H1 (cell line): ENCODE measurements around the gene CRYGA. TPM values are rescaled to one million over a fixed set of nuclear protein-coding genes. Genes with fewer than 3 reads are reported as not detected.

Experiments
- CTCF ChIA-PET: fragments of 300-600 bp; sonication (Branson Sonifier 250); formaldehyde crosslinking; loops from one replicate; lab custom pipeline; 2021; ENCODE audit not compliant: partially characterized antibody; lab: Charles Lee
- POLR2A ChIA-PET: fragments of 300-600 bp; sonication (Branson Sonifier 250); formaldehyde crosslinking; loops from one replicate; lab custom pipeline; 2021; ENCODE audit warnings: inconsistent platforms; ENCODE audit not compliant: partially characterized antibody; lab: Charles Lee
- DNase-seq, 2 experiments: peaks; one replicate each; pipeline versions ENCODE4 v3.0.0 to v3.0.0-alpha.2; 2010 to 2022; ENCODE audit warnings: low spot score in 2 of 2, low read depth in 1 of 2, mixed read lengths in 1 of 2
- FAIRE-seq: peaks from 2 replicates; lab custom pipeline; 2011; peaks lifted over from hg19 to GRCh38; lab: Jason Lieb, UNC
- H2AFZ ChIP-seq: 2 replicates; pipeline ENCODE4 v1.8.1; 2012; ENCODE audit warnings: low read length, inconsistent platforms
- H2AK5ac ChIP-seq: 2 replicates; pipeline ENCODE4 v1.6.1; 2013; ENCODE audit warnings: low read depth, low read length
- H2BK120ac ChIP-seq: replicated peaks from 2 replicates; pipeline ENCODE3; 2013; ENCODE audit warnings: low read depth, low read length, inconsistent platforms
- H2BK12ac ChIP-seq: 2 replicates; pipeline ENCODE4 v1.6.1; 2013; ENCODE audit warnings: low read depth, low read length
- H2BK15ac ChIP-seq: 2 replicates; pipeline ENCODE4 v1.6.1; 2013; ENCODE audit warnings: low read length
- H2BK20ac ChIP-seq: 2 replicates; pipeline ENCODE4 v1.6.1; 2013; ENCODE audit warnings: low read length
- H2BK5ac ChIP-seq: 2 replicates; pipeline ENCODE4 v1.6.1; 2013; ENCODE audit warnings: low read depth, low read length
- H3K14ac ChIP-seq: 2 replicates; pipeline ENCODE4 v1.6.1; 2013; ENCODE audit warnings: inconsistent platforms; ENCODE audit not compliant: insufficient read length
- H3K18ac ChIP-seq: 2 replicates; pipeline ENCODE4 v1.6.1; 2013; ENCODE audit warnings: low read length; ENCODE audit errors: extremely low read depth
- H3K23ac ChIP-seq: 2 replicates; pipeline ENCODE4 v1.6.1; 2013; ENCODE audit warnings: inconsistent platforms; ENCODE audit not compliant: insufficient read length
- H3K23me2 ChIP-seq: 2 replicates; pipeline ENCODE4 v1.6.1; 2013; ENCODE audit warnings: low read depth, low read length
- H3K27ac ChIP-seq: 2 replicates; pipeline ENCODE4 v1.6.1; 2011; ENCODE audit warnings: low read depth, low read length, inconsistent platforms
- H3K27me3 ChIP-seq, 4 experiments: replicated peaks in 1 of 4; 1 replicate in 1 of 4; 2 replicates in 3 of 4; pipeline versions ENCODE4 v1.6.1 to v1.8.1; 2011 to 2013; ENCODE audit warnings: low read length in 3 of 4, mild to moderate bottlenecking in 3 of 4, inconsistent platforms in 2 of 4, mixed read lengths in 2 of 4, moderate library complexity in 1 of 4; ENCODE audit not compliant: control insufficient read depth in 3 of 4, insufficient read depth in 3 of 4; ENCODE audit errors: extremely low read depth in 1 of 4
- H3K36me3 ChIP-seq, 4 experiments: 2 replicates each; pipeline versions ENCODE4 v1.6.1 to v1.8.1; 2011 to 2013; ENCODE audit warnings: mild to moderate bottlenecking in 4 of 4, low read length in 3 of 4, moderate library complexity in 2 of 4, control low read depth in 1 of 4, inconsistent platforms in 1 of 4; ENCODE audit not compliant: insufficient read depth in 4 of 4, control insufficient read depth in 2 of 4
- H3K4ac ChIP-seq: replicated peaks from 2 replicates; pipeline ENCODE3; 2013; ENCODE audit warnings: low read length, low read depth, mixed read lengths, inconsistent platforms; ENCODE audit not compliant: insufficient read length
- H3K4me1 ChIP-seq, 4 experiments: replicated peaks in 1 of 4; 1 replicate in 1 of 4; 2 replicates in 3 of 4; pipeline versions ENCODE4 v1.6.1 to v1.8.1; 2011 to 2013; ENCODE audit warnings: low read length in 3 of 4, inconsistent platforms in 2 of 4, mixed read lengths in 1 of 4; ENCODE audit not compliant: insufficient read depth in 4 of 4, control insufficient read depth in 3 of 4
- H3K4me2 ChIP-seq, 2 experiments: 2 replicates each; pipeline versions ENCODE4 v1.6.1 to v1.8.1; 2011 to 2013; ENCODE audit warnings: low read depth in 2 of 2, low read length in 2 of 2, control low read depth in 1 of 2, inconsistent platforms in 1 of 2, mild to moderate bottlenecking in 1 of 2; ENCODE audit not compliant: insufficient read depth in 1 of 2
- H3K4me3 ChIP-seq, 4 experiments: fragments of 200-600, 300-600 bp in 1 of 4; sonication (generic), shearing (Covaris generic), sonication (Bioruptor Twin) in 1 of 4; 2 replicates each; pipeline versions ENCODE4 v1.5.1 to v1.8.1; 2011 to 2016; ENCODE audit warnings: low read length in 4 of 4, low read depth in 3 of 4, control low read depth in 2 of 4, inconsistent platforms in 2 of 4, mild to moderate bottlenecking in 2 of 4, mixed read lengths in 1 of 4, moderate library complexity in 1 of 4; ENCODE audit not compliant: insufficient read depth in 2 of 4; ENCODE audit errors: extremely low read depth in 1 of 4
- H3K56ac ChIP-seq: replicated peaks from 2 replicates; pipeline ENCODE3; 2013; ENCODE audit warnings: low read depth, mild to moderate bottlenecking, mixed read lengths, low read length, inconsistent platforms; ENCODE audit not compliant: insufficient read length
- H3K79me1 ChIP-seq: 2 replicates; pipeline ENCODE4 v1.6.1; 2013; ENCODE audit warnings: low read depth, low read length, control low read depth
- H3K79me2 ChIP-seq, 2 experiments: 2 replicates each; pipeline versions ENCODE4 v1.6.1 to v1.8.1; 2012 to 2013; ENCODE audit warnings: low read length in 2 of 2, mild to moderate bottlenecking in 2 of 2, inconsistent platforms in 1 of 2; ENCODE audit not compliant: insufficient read depth in 2 of 2, control insufficient read depth in 1 of 2
- H3K9ac ChIP-seq, 4 experiments: replicated peaks in 1 of 4; 1 replicate in 1 of 4; 2 replicates in 3 of 4; pipeline versions ENCODE4 v1.6.1 to v1.8.1; 2011 to 2013; ENCODE audit warnings: low read depth in 3 of 4, low read length in 3 of 4, control low read depth in 2 of 4, mild to moderate bottlenecking in 2 of 4, moderate library complexity in 2 of 4, inconsistent platforms in 1 of 4; ENCODE audit errors: extremely low read depth in 1 of 4
- H3K9me3 ChIP-seq, 2 experiments: 2 replicates each; pipeline versions ENCODE4 v1.6.1 to v1.8.1; 2012 to 2013; ENCODE audit warnings: mild to moderate bottlenecking in 2 of 2, moderate library complexity in 2 of 2, control low read depth in 1 of 2, inconsistent platforms in 1 of 2, low read depth in 1 of 2, low read length in 1 of 2, mixed read lengths in 1 of 2; ENCODE audit not compliant: insufficient read depth in 2 of 2
- H4K20me1 ChIP-seq, 2 experiments: replicated peaks in 1 of 2; 2 replicates each; pipeline versions ENCODE3 to v1.8.1; 2011 to 2013; ENCODE audit warnings: inconsistent platforms in 2 of 2, low read length in 2 of 2, mild to moderate bottlenecking in 1 of 2; ENCODE audit not compliant: insufficient read depth in 2 of 2, control insufficient read depth in 1 of 2
- H4K5ac ChIP-seq: 2 replicates; pipeline ENCODE4 v1.6.1; 2013; ENCODE audit warnings: low read length, low read depth, mixed read lengths, inconsistent platforms; ENCODE audit not compliant: insufficient read length
- H4K8ac ChIP-seq: 2 replicates; pipeline ENCODE4 v1.8.0; 2013; ENCODE audit warnings: mild to moderate bottlenecking, moderate library complexity, low read length, inconsistent platforms; ENCODE audit not compliant: insufficient read depth; ENCODE audit errors: extremely low read depth
- H4K91ac ChIP-seq: replicated peaks from 2 replicates; pipeline ENCODE3; 2013; ENCODE audit warnings: low read length, mixed read lengths, inconsistent platforms; ENCODE audit not compliant: insufficient read length
- ASH2L ChIP-seq: fragments of 200-600, 300-600 bp; sonication (generic); IDR thresholded peaks from one replicate; pipeline ENCODE4 v1.7.1; 2017; ENCODE audit warnings: low read length
- GABPA ChIP-seq: IDR thresholded peaks from 2 replicates; pipeline ENCODE4 v1.6.1; 2011; ENCODE audit warnings: mild to moderate bottlenecking, low read length, moderate library complexity, borderline replicate concordance; ENCODE audit not compliant: insufficient read depth
- KDM5A ChIP-seq: fragments of 200-600 bp; IDR thresholded peaks from 2 replicates; pipeline ENCODE4 v1.7.1; 2012; ENCODE audit warnings: mild to moderate bottlenecking, low read length, inconsistent platforms, mixed read lengths
- POLR2A ChIP-seq, 2 experiments: IDR thresholded peaks; 1 replicate in 1 of 2; 2 replicates in 1 of 2; pipeline ENCODE4 v1.6.1; 2011; ENCODE audit warnings: low read depth in 2 of 2, low read length in 2 of 2, mild to moderate bottlenecking in 2 of 2; ENCODE audit errors: control extremely low read depth in 1 of 2
- SP4 ChIP-seq: IDR thresholded peaks from 2 replicates; pipeline ENCODE4 v1.6.1; 2012; ENCODE audit warnings: low read length, inconsistent platforms
- SRF ChIP-seq: IDR thresholded peaks from 2 replicates; pipeline ENCODE4 v1.6.1; 2011; ENCODE audit warnings: mild to moderate bottlenecking, low read depth, low read length, moderate library complexity
- USF2 ChIP-seq: IDR thresholded peaks from 2 replicates; pipeline ENCODE4 v1.6.1; 2011; ENCODE audit warnings: low read length, improper control_type of control experiment
- ZNF274 ChIP-seq: IDR thresholded peaks from 2 replicates; pipeline ENCODE4 v1.7.0; 2012; ENCODE audit warnings: low read length, borderline replicate concordance; ENCODE audit errors: extremely low read depth
- WGBS, 2 experiments: shearing (Covaris generic) in 1 of 2; methylation state at CpG; one replicate each; pipeline versions ENCODE4 v1.1.6 to v1.1.7; 2013 to 2015; ENCODE audit warnings: low lambda C conversion rate in 2 of 2, mixed read lengths in 2 of 2, inconsistent platforms in 1 of 2, low coverage in 1 of 2, missing lambda C conversion rate in 1 of 2; ENCODE audit not compliant: insufficient replicate concordance in 2 of 2, insufficient coverage in 1 of 2, insufficient read length in 1 of 2; ENCODE audit errors: extremely low coverage in 1 of 2, missing lambda C conversion rate in 1 of 2; 5-methylcytosine and 5-hydroxymethylcytosine counted together
- polyA plus RNA-seq, 7 experiments: library from polyadenylated mRNA; depleted of rRNA in 3 of 7; stranded (reverse) in 5 of 7; unstranded in 2 of 7; fragments of >200 nt in 5 of 7; fragments of 200-250 nt in 2 of 7; gene quantifications; 1 replicate in 5 of 7; 2 replicates in 1 of 7; 4 replicates in 1 of 7; pipeline versions ENCODE4 v1.2.1 to v1.2.3, GENCODE V29; 2011 to 2013; ENCODE audit warnings: missing spikeins in 2 of 7, mixed read lengths in 2 of 7
- total RNA-seq: library from RNA; stranded (reverse); fragmentation: NEBNext Ultra II Directional; extraction: Animal tissue kit (Norgen Biotek cat#: 25700); gene quantifications from 2 replicates; pipeline ENCODE4 v1.2.1, GENCODE V29; 2021
- TF ChIP-seq, protein P1 (sequence below), 3 experiments: IDR thresholded peaks; 1 replicate in 2 of 3; 2 replicates in 1 of 3; pipeline versions ENCODE4 v1.5.1 to v1.6.1; 2011; ENCODE audit warnings: low read length in 3 of 3, mild to moderate bottlenecking in 3 of 3, inconsistent platforms in 2 of 3, low read depth in 1 of 3, moderate library complexity in 1 of 3; ENCODE audit not compliant: insufficient read depth in 1 of 3; ENCODE audit errors: control extremely low read depth in 1 of 3

CRYGA gene
- total and polyA plus RNA-seq, 2 of the 8 experiments (the other 6 are each of a cell fraction or from before 2014, with no cell fraction given), result not detected

DNA sequence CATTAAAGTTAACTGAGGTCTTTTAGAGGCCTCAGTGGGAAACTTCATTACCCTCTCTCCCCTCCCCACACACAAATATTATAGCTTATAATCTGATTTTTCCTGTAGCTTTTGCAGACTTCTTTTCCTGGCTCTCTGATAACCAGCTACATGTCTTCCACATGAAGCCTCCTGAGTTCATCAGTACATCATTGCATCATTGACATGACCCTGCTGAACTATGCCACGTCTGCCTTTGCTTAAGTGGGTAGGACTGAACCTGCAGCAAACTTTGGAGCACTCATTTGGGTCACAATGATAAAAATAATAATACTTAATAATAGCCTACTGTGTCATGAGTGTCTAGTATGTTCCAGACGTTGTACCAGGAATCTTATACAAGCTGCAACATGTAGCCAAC is 7.0 kb downstream of the CRYGA start:
- H4K20me1 ChIP-seq, result no peaks in the 10 kb centered on the region
- no peak overlapping the region for H3K27ac ChIP-seq
- CTCF ChIA-PET, result interaction anchor here (0.6 to 6.9 kb wide), 7 partner anchors 10 to 505 kb away, joined by 3 to 37 read pairs (median 6); partner anchors contain the start of gene CRYGB
- H2BK5ac ChIP-seq, result no peak overlapping the region
- H2AFZ ChIP-seq, result no peak overlapping the region
- no peak overlapping the region for H3K4me2 ChIP-seq
- no peaks in the 10 kb centered on the region for H3K27me3 ChIP-seq
- 83% methylated on average over 2 of the region's 2 CpGs; no CpG with 5 or more reads in 1 of the 2 experiments for WGBS, 2 experiments
- no peak overlapping the region for H2BK20ac ChIP-seq
- no peak overlapping the region for H3K14ac ChIP-seq
- no peaks in the 10 kb centered on the region for H3K79me2 ChIP-seq
- 0 out of 4 replicates have a peak, but pooled peaks cover 2 to 5% of the 10 kb centered on the region in 2 experiments for H3K9me3 ChIP-seq
- H3K23me2 ChIP-seq, result no peaks in the 10 kb centered on the region
- no peaks in the 10 kb centered on the region for H3K4me1 ChIP-seq
- no peak overlapping the region for H3K23ac ChIP-seq
- H2BK15ac ChIP-seq, result no peak overlapping the region
- no peak overlapping the region for H2BK12ac ChIP-seq
- no peak overlapping the region for H3K4ac ChIP-seq
- FAIRE-seq (no peak), DNase-seq (no peak)
- no peak overlapping the region for H2BK120ac ChIP-seq
- POLR2A ChIA-PET, result interaction anchor here (1.1 kb wide), 1 partner anchor 15 kb away, joined by 4 read pairs; no protein-coding TSS in a partner anchor
- H3K9ac ChIP-seq, result no peak overlapping the region
- H3K18ac ChIP-seq, result no peak overlapping the region
- no peaks in the 10 kb centered on the region for H3K79me1 ChIP-seq
- H4K8ac ChIP-seq, result no peak overlapping the region
- H3K56ac ChIP-seq, result no peak overlapping the region
- no peak overlapping the region for H4K91ac ChIP-seq
- H4K5ac ChIP-seq, result no peak overlapping the region
- H2AK5ac ChIP-seq, result no peak overlapping the region
- TF ChIP-seq, protein P1, sequence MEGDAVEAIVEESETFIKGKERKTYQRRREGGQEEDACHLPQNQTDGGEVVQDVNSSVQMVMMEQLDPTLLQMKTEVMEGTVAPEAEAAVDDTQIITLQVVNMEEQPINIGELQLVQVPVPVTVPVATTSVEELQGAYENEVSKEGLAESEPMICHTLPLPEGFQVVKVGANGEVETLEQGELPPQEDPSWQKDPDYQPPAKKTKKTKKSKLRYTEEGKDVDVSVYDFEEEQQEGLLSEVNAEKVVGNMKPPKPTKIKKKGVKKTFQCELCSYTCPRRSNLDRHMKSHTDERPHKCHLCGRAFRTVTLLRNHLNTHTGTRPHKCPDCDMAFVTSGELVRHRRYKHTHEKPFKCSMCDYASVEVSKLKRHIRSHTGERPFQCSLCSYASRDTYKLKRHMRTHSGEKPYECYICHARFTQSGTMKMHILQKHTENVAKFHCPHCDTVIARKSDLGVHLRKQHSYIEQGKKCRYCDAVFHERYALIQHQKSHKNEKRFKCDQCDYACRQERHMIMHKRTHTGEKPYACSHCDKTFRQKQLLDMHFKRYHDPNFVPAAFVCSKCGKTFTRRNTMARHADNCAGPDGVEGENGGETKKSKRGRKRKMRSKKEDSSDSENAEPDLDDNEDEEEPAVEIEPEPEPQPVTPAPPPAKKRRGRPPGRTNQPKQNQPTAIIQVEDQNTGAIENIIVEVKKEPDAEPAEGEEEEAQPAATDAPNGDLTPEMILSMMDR (IDR thresholded peaks at IDR 0.05; ENCODE audit: control extremely low read depth in 1 of 3, insufficient read depth in 1 of 3, low read depth in 1 of 3, low read length in 3 of 3), result no peak
- TF ChIP-seq GABPA (no peak), ZNF274 (no peak), KDM5A (no peak), SRF (no peak), USF2 (no peak), SP4 (no peak), POLR2A (IDR thresholded peaks at IDR 0.05; ENCODE audit: control extremely low read depth in 1 of 2, low read depth in 2 of 2, low read length in 2 of 2) (no peak), ASH2L (no peak)
- no peak overlapping the region for H3K4me3 ChIP-seq
- H3K36me3 ChIP-seq, result no peaks in the 10 kb centered on the region
